Measurements from ENCODE around the gene KRTAP4-11.

- TF ChIP-seq ZFP30 (CRISPR knock-in tag; IDR thresholded peaks at IDR 0.05) (no peak), GLIS3 (CRISPR knock-in tag; IDR thresholded peaks at IDR 0.05) (no peak), ZNF8 (CRISPR knock-in tag; IDR thresholded peaks at IDR 0.05) (no peak), PPARA (CRISPR knock-in tag; IDR thresholded peaks at IDR 0.05; ENCODE audit: borderline replicate concordance) (no peak), CSRNP3 (CRISPR knock-in tag; IDR thresholded peaks at IDR 0.05) (no peak), ARNTL (CRISPR knock-in tag; IDR thresholded peaks at IDR 0.05; ENCODE audit: borderline replicate concordance, low read depth) (no peak)
Observed at GRCh38 chr17:41098481-41098880, 19.7 kb downstream of the KRTAP4-11 start.
